Inflammatory macrophage treated with lipopolysaccharide for 1 hour (primary cell): ENCODE measurements around the gene TMEM184B.
A peak's percentile ranks its signal among the peaks of the same experiment; 100 is the strongest.

ENCODE experiments used
- DNase-seq, 2 donors: peaks; one replicate each; pipeline ENCODE4 v3.0.0-alpha.2; 2020 to 2022

Gene TMEM184B

DNA sequence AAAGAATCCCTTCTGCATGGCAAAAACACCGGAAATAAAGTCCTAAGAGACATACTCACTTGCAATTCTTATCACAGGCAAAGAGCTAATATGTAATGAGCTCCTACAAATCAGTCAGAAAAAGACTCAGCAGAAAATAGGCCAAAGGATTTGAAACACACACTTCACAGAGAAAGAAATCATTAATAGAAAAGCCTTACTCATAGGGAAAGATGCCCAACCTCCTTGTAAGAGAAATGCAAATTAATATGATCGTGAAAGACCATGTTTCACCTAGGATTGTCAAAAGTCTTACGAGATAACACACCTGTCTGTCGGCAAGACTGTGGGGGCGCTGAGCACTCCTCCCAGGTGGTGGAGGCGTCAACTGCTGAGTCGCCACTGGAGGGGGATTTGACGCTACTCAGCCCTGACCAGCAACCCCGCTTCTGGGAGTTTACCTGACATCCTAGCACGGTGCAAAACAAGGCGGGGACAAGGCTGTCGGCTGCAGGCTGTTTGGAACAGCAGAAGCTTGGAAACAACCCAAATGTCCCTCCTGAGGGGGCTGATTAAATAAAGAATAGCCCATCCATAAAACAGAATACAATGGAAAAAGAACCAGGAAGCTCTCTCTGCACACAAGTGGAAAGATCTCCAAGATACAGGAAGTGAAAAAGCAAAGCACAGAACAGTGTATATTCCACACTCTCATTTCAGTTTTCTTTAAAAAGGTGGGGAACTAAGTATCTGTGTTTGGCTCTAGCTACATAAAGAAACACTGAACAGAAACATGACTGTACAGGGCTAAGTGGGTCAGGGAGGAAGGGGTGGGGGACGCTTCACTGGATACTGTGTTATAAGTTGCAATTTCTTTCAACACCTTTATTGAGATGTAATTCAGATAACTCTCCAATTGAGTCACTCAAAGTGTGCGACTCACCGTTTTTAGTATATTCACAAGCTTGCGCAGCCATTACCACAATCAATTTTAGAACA lies 33.0 kb upstream of the TMEM184B start:
- peak in 1 of 2 donors; percentile 22 for DNase-seq

- DNase-seq = no peak
Observed at GRCh38 chr22:38304526-38304925, 31.7 kb upstream of the TMEM184B start.

GRCh38 chr22:38303974-38304373 lies 31.2 kb upstream of the TMEM184B start:
- no peak for DNase-seq

GRCh38 chr22:38302906-38303305 lies 30.1 kb upstream of the TMEM184B start:
- DNase-seq = no peak

DNA sequence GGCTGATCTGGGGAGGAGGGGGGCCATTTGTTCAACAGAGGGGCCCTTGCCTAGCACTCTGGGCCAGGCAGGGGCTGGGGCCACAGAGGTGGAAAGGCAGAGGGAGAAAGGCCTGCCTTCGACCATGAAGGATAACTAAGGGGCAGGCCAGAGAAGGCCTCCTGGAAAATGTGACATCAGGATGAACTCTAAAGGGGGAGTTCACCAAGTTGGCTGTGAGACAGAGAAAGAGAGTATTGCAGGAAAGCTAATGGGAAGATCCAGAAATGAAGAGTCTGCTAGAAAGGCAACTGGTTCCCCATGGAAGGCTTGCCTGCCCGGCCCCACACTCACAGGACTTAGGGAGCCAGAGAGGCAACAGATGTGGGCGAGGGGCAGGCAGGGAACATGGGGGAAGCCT lies 28.1 kb upstream of the TMEM184B start:
- no peak for DNase-seq

GRCh38 chr22:38300197-38300945 lies 27.6 kb upstream of the TMEM184B start:
- no peak for DNase-seq

GRCh38 chr22:38299770-38300102 lies 26.9 kb upstream of the TMEM184B start:
- DNase-seq = no peak

- no peak for DNase-seq
Observed at GRCh38 chr22:38298312-38299005, 25.6 kb upstream of the TMEM184B start.

- DNase-seq = no peak
Observed at GRCh38 chr22:38296372-38296771, 23.6 kb upstream of the TMEM184B start.

DNA sequence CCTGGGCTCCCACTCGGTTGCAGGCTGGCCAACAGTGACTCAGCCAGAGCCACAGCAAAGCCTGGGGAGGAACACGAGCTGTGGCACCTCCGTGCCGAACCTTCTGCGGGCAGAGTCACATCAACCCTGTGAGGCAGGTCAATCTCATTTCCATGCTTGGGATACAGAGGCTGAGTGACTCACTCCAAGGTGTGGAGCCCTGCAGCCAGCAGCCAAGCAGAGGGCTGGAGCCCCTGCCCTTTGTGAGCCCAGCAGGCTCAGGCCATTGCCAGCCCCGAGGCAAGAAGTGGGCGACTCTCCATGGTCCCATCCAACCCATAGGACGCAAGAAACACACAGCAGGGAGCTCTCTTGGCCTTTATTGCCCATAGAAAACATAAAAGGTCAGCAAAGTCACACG lies 23.1 kb upstream of the TMEM184B start:
- no peak for DNase-seq

GRCh38 chr22:38295339-38295738 lies 22.5 kb upstream of the TMEM184B start:
- DNase-seq = no peak

- no peak for DNase-seq
Observed at GRCh38 chr22:38294193-38294592, 21.4 kb upstream of the TMEM184B start.

GRCh38 chr22:38292694-38293093 lies 19.9 kb upstream of the TMEM184B start:
- DNase-seq = no peak

- DNase-seq = no peak
Observed at GRCh38 chr22:38291201-38291777, 18.5 kb upstream of the TMEM184B start.

- no peak for DNase-seq
Observed at GRCh38 chr22:38290347-38290746, 17.5 kb upstream of the TMEM184B start.

DNA sequence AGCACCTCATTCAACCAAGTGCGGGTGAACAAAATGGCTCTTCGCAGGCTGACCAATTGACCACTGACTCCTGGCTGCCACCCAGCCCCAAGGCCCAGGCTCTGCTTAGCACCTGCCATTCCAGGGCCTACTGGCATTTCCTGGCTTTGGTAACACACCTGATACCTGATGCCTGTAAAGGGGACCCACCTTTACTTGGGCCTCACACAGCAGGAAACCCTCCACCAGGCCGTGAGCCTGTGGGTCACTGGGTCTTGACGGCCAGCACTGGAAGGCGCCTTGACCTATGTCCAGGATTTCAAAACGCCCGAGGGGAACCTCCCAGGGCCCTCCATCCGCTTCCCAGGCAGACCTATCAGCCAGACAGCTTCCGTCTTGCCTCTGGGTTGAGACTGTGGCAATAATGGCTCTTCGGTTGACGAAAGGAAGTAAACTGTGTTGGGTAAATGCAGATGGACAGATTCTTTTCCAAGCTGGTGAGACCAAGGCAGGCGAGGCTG lies 16.8 kb upstream of the TMEM184B start:
- peak; percentile 22 to 45 for DNase-seq

DNA sequence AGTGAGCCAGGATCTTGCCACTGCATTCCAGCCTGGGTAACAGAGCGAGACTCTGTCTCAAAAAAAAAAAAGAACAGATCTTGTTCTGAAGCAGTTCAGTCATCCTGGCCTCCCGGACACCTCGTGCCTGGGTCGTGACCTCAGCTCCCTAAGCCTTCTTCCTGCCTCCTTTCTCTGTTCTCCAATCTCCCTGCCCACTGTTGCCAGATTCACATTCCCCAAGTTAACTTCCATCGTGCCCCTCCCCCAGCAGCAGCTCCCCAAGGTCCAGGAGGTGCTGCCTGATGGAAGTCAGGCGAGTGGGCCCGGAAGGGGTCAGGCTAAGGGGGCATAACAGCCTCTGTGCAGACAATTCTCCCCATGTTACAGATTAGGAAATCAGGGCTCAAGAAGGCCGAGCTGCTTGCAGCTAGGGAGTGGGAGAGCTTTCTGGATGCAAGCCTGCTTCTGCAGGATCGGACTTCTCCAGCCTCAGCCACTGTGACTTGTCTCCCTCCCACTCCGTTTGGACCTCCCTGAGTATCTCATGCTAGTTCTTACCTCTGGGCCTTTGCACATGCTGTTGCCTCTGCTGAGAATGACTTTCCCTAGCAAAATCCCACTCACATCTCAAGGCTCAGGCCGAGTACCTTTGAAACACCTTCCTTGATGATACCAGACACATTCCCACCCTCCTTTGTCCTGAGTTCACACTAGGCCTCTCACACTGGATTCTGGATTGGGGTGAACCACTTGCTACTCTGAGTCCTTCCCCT lies 14.3 kb upstream of the TMEM184B start:
- DNase-seq = no peak

DNA sequence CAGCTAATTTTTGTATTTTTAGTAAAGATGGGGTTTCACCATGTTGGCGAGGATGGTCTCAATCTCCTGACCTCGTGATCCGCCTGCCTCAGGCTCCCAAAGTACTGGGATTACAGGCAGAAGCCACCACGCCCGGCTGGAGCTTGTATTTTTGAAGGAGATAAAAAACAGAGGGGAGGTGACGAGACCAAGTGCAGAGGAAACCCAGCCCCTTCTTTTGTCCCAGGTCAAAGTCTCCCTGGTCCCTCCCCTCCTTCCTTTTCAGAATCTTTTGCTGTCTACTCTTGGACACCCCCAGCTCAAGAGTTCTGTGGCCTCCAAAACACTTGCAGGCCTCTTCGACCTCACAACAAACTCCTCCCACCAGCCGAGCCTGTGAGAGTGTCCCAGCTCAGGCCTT lies 12.2 kb upstream of the TMEM184B start:
- DNase-seq = no peak

GRCh38 chr22:38284042-38284402 lies 11.2 kb upstream of the TMEM184B start:
- no peak for DNase-seq

DNA sequence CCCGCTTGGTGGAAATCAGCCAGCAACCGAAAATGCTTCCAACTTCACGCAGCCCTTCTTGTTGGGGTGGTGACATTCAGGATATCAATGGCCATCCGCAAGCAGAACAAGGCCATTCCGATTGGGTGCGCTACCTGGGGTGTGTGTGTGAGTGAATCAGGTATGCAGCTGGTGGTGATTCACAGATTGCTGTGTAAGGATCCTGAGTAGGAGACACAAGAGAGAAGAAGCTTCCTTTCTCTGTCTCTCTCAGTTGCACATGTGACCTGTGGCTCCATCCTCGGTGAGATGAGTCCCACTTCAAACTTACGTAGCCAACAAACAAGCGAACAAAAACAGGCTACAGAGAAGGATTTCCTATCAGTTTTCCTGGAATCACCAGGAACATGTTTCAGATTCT lies 9.6 kb upstream of the TMEM184B start:
- DNase-seq = no peak

DNA sequence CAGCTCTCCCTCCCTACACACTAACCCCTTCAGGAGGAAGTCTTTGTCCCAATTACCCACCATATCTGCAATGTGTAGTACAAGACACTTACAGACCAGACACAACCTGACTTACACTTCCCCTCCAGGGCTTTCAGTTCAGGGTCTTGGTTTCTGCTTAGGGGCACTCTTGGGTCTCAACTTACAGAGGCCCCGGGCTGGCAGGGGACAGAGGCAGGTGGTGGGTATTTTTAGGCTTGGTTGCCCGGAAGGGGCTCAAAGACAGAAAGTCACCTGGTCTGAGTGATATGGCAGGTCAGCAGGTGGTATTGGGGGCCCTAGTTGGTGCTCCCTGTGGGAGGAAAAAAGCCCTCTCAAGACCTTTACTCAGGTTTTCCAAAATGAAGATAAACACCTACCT lies 3.4 kb upstream of the TMEM184B start:
- DNase-seq = no peak

DNA sequence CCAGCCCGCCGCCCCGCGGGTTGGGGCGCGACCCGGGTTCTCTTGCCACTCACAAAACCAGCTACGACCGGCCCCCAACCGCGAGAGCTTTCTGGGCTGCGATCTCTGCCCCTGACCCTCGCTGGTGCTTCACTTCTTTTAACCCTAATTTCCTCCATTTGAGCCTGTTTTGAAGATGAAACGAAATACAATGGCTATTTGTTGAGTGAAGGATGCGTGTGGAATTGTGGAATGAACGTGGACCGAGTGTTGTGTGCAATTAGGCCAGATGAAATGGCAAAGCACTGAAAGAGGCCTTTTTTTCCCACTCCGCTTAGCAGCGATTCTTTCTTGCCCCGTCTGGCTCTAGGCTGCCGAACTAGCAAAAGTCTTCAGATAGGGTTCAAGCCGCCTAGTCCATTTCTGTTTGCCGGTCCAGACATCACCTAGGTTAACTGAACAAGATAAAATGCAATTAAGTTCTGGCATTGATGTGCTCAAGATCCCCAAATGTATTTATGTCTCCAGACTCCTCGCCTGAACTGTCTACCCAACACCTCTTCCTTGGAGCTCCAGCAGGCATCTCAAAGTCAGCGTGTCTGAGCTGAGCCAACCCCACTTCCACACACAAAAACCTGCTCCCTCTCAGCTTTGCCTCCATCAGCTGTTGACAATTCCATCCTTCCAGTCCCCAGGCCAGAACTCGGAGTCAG lies 471 bp upstream of the TMEM184B start:
- peak in 1 of 2 donors; percentile 5 for DNase-seq
